NCI-H526 (cell line): ENCODE data around the gene AP2M1.
A peak's percentile ranks its signal among the peaks of the same experiment; 100 is the strongest.

Experiments used
- DNase-seq, 2 experiments: peaks; one replicate each; lab custom pipeline; 2025; lab: John Stamatoyannopoulos, UW

AP2M1 gene

DNA sequence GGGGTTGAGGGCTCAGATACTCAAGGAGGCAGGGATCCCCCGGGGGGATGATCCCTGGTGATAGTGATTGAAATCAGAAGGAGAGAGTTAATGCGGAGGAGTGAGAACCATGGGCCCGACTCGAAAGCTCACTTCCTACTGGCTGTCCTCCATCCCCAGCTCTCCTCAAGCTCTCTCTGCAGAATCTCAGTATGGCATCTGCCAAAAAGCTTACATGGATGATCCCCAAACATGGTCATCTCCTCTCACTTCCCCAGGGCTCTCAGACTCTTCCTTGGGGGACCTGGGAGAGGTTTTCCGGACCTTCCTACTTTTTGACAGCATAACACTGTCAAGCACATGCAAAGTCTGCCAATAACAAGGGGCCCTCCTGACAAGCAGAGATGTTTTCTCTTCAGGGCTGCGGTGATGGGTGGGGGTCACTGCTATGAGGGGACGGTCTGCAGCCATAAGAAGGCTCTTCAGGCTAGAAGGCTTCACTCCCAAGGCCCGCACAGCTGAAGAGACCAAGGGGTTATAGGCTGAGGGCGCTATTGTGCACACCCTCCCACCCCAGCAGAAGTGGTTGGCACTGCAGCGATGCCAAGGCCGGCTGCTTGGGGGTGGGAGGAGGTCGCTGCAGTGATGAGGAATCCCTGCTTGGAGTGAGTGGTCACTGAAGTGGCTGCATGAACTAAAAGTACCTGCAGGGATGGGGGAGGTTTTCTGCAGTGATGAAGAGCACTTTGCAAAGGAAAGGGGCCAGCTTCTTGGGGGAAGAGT lies 53.9 kb downstream of the AP2M1 start:
- DNase-seq, result no peak

DNA sequence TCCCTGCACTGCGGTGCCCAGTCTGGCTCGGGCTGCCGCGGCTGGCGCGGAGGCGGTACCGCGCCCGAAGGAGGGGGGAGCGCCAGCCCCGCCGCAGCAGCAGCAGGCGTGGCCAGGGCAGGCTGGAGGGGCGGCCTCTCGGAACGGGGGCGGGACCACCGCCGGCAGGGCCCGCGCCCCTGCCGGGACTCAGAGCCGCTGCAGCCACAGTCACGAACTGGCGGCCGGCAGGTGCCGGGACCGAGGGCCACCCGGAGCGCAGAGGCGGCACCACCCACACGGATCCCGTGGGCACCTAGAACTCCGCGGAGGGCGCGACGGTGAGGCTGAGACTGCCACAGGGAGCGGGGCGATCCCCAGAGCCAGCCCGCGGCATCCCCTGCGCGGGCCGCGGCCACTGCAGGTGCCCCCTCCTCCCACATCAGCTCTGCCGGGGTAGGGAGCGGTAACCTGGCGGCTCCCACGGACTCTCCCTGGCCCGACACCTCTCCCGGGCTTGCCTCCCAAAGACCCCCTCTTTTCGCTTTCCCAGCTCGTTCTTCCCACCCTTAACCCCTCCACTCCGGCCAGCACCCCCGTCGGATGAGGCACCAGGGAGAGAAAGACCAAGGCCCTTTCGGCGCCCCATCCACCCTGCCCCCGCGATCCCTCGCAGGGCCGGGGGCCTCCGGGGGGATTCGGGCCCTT lies 54.9 kb downstream of the AP2M1 start, which contains the start of gene VWA5B2:
VWA5B2 (plus strand) TSS at position 192 of the 687 bp plus-strand sequence. CDS start 944 bp downstream, outside the sequence.
- peak; percentile 62 to 92 for DNase-seq

DNA sequence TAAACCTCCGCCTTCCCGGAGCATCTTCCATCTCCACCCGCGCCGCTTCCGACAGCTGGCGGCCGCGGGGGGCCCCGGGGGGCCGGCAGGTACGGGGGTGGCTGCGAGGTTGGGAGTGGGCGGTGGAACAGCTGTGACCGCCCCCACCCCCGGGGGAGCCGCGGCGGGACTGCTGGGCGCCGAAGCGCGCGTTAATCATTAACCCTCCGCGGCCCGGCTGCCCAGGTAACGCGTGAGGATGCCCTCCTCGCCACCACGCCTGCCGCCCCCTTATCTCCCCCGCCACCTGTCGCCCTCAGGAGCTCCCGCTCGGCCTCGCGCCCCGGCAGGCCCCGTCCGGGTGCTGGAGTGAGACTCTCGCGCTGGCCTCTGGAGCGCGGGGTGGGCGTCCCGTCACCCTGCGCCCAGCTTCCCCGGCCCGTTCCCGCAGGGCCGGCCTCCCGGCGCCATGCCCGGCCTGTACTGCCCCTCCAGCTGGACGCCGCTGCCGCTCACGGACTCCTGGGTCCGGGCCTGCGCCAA lies 55.5 kb downstream of the AP2M1 start:
- peak; percentile 30 to 81 for DNase-seq

DNA sequence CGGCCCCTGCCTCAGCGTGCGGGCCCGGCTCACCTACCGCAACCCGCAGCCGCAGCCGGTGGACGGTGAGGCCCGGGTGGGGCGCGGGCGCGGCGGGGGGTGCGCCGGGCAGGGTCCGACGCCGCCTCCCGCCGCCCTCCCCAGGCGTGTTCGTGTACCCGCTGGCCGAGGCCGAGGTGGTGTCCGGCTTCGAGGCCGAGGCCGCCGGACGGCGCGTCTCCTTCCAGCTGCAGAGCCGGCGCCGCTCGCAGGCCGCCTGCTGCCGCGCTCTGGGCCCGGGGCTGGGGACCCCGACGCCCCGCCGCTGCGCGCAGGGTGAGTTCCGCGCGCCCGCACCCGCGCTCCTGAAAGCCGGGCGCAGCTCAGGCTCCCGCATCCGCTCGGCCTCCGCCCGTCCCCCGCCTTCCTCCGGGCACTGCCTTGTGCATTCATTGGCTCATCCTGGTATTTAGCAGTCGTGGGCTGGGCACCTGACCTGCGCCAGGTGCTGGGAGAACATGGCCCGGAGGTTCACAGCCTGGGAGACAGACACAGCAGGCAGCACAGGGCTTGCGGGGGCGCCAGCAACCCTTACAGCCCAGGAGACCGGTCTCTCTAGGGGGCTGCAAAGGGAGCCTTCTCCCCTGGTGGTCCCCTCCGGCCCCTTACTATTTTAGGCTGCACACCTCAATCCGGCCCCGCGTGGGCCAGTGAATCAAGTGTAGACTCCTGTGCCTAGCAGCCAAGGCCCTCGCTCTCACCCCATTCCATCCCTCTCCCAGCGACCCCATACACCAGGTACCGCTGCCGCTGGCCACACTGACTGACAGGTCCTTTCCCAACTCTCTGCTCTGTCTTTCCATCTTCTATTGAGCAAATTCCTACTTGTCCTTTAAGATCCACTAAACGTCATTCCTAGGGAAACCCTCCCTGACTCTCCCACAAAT lies 56.2 kb downstream of the AP2M1 start:
- DNase-seq, result peak; percentile 41 to 87

DNA sequence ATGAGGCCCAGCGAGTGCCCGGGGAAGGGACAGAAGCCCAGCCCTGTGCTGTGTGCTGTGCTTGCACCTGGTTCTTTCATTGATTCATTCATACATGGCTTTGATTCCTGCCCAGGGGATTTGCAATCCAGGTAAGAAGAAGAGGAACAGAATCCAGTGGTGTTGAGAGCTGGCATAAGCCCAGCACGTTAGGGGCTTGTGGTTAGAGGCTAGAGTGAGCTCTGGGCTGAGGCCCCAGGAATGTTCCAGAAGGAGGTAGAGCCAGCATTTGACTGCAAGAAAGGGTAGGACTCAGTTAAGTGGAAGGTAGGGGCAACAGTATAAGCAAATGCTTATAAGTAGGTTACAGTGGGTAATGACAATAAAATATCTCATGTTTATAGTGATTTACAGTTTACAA lies 57.0 kb downstream of the AP2M1 start:
- DNase-seq, result no peak

DNA sequence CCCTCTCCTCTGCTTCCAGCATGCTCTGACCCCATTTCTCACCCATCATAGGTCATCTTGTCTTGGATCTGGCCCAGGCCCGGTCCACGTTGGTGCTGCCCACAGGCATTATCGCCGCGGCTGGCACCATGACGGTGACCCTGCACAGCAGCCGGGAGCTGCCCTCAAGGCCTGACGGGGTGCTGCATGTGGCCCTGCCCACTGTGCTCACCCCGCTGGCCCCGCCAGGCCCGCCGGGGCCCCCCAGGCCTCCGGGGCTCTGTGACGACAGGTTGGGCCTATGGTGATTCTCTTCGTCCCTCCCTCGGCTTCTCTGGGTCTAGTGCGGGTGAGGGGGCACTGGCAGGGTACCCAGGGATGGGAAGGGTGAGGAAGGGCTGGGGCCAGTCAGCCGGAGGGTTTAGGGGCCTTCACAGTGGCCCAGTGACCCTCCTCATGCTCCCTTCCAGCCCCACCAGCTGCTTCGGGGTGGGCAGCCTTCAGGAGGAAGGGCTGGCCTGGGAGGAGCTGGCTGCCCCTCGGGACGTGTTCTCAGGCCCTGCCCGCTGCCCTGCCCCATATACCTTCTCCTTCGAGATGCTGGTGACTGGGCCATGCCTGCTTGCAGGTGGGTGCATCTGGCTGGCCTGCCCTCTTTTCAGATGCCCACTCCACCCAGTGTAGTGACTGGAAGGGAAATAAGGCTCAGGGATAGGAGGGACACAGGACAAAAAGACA lies 58.6 kb downstream of the AP2M1 start:
- DNase-seq, result no peak
